Peyer's patch (tissue), 4 donors: ENCODE data around the gene DDX55.

ENCODE experiments used
- POLR2A ChIP-seq, 2 donors: fragments of 450-650 bp; IDR thresholded peaks; one replicate each; pipeline ENCODE4 v1.5.1; 2017; ENCODE audit warnings: antibody characterized with exemption in 2 of 2, mild to moderate bottlenecking in 2 of 2, moderate library complexity in 2 of 2
- TF ChIP-seq, protein P1 (sequence below), 6 experiments: fragments of 450-650 bp in 4 of 6; fragments of 200-600 bp in 2 of 6; sonication (generic) in 1 of 6; IDR thresholded peaks; one replicate each; pipeline ENCODE4 v1.5.1; 2017 to 2019; ENCODE audit warnings: antibody characterized with exemption in 6 of 6, mild to moderate bottlenecking in 3 of 6, moderate library complexity in 1 of 6

- TF ChIP-seq, protein P1, sequence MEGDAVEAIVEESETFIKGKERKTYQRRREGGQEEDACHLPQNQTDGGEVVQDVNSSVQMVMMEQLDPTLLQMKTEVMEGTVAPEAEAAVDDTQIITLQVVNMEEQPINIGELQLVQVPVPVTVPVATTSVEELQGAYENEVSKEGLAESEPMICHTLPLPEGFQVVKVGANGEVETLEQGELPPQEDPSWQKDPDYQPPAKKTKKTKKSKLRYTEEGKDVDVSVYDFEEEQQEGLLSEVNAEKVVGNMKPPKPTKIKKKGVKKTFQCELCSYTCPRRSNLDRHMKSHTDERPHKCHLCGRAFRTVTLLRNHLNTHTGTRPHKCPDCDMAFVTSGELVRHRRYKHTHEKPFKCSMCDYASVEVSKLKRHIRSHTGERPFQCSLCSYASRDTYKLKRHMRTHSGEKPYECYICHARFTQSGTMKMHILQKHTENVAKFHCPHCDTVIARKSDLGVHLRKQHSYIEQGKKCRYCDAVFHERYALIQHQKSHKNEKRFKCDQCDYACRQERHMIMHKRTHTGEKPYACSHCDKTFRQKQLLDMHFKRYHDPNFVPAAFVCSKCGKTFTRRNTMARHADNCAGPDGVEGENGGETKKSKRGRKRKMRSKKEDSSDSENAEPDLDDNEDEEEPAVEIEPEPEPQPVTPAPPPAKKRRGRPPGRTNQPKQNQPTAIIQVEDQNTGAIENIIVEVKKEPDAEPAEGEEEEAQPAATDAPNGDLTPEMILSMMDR (IDR thresholded peaks at IDR 0.05), result no peak
- TF ChIP-seq POLR2A (IDR thresholded peaks at IDR 0.05), result no peak
Observed at GRCh38 chr12:123578243-123578642, 23.7 kb upstream of the DDX55 start.
